Activated T-helper 2 cell treated with anti-CD3 and anti-CD28 coated beads, Interferon-gamma antibody, Interleukin-2, Interleukin-4, amounts not matched to agents 10 μg/mL and 5 μg/mL and 100 μg/mL, durations not matched to agents 14 hours and 24 hours and 36 hours (primary cell): ENCODE results near the gene ASAP2. TPM values are rescaled to one million over a fixed set of nuclear protein-coding genes. Genes with fewer than 3 reads are reported as not detected.
A peak's percentile ranks its signal among the peaks of the same experiment; 100 is the strongest.

Source experiments
- DNase-seq: peaks from one replicate; pipeline ENCODE4 v3.0.0; 2021; ENCODE audit warnings: low spot score
- H3K27ac Mint-ChIP-seq: one replicate; pipeline ENCODE4 v1.8.0; 2021; ENCODE audit warnings: mixed read lengths
- H3K27me3 Mint-ChIP-seq: one replicate; pipeline ENCODE4 v1.8.0; 2021; ENCODE audit warnings: low read depth, mixed read lengths
- H3K36me3 Mint-ChIP-seq: one replicate; pipeline ENCODE4 v1.8.0; 2021; ENCODE audit warnings: low read depth, mixed read lengths
- H3K4me1 Mint-ChIP-seq: one replicate; pipeline ENCODE4 v1.8.0; 2021; ENCODE audit warnings: low read depth, mixed read lengths
- H3K4me3 Mint-ChIP-seq: one replicate; pipeline ENCODE4 v1.8.0; 2021; ENCODE audit warnings: low read depth, mild to moderate bottlenecking, moderate library complexity, mixed read lengths
- H3K9me3 Mint-ChIP-seq: one replicate; pipeline ENCODE4 v1.8.0; 2021; ENCODE audit warnings: mixed read lengths
- intact Hi-C: fragments of 100-400 bp; cut with micrococcal nuclease; formaldehyde crosslinking; loops from one replicate; pipeline ENCODE4 v1.15.1; 2023
- total RNA-seq: library from RNA; stranded (reverse); gene quantifications from 2 replicates; pipeline ENCODE4 v1.2.3, GENCODE V29; 2022

Gene ASAP2
- total RNA-seq, 1 donor from 2014 or later: 0.96 TPM

DNA sequence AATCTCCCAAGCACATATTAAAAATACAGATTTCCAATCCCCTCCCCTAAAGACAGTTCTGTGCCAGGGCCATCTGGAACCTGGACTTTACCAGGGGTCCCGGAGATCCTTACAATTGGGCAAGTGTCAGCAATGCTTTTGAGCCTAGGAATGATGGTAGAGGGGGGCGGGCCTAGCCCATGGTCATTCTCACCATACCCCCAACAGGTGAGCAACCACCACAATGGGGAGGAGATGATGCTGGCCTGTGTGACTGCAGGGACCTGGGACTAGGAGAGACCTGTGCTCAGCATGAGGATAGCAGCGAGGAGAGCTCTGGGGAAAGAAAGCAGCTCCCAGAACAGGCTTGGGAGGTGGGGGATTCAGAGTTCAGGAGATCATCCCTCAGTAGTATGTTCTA lies 13.9 kb upstream of the ASAP2 start:
- Mint-ChIP-seq H3K4me1 (no peaks in the 10 kb centered on the region), H3K36me3 (no peaks in the 10 kb centered on the region), H3K27ac (no peak overlapping the region), H3K27me3 (peaks cover 4% of the 10 kb centered on the region), H3K4me3 (no peak overlapping the region), H3K9me3 (no peaks in the 10 kb centered on the region)
- intact Hi-C loops: no loop called here
- no peak for DNase-seq

GRCh38 chr2:9194352-9194751 lies 12.3 kb upstream of the ASAP2 start:
- intact Hi-C loops: no loop called here
- no peaks in the 10 kb centered on the region for H3K4me1 Mint-ChIP-seq

DNA sequence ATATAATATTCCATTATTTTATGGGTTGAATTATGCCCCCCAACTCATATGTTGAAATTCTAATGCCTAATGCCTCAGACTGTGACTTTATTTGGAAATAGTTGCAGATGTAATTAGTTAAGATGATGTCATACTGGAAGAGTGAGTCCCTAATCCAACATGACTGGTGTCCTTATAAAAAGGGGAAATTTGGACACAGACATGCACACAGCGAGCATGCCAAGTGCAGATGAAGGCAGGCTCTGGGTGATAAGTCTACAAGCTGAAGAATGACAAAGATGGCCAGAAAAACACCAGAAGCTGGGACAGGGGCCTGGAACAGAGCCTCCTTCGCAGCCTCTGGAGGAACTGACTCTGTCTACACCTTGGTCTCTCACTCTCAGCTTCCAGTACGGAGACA lies 10.0 kb upstream of the ASAP2 start:
- Mint-ChIP-seq H3K36me3 (no peaks in the 10 kb centered on the region), H3K4me1 (no peaks in the 10 kb centered on the region), H3K27ac (no peak overlapping the region), H3K4me3 (no peak overlapping the region), H3K9me3 (no peaks in the 10 kb centered on the region), H3K27me3 (peaks cover 19% of the 10 kb centered on the region)
- intact Hi-C loops: no loop called here
- no peak for DNase-seq

More at GRCh38 chr2:9194352-9194751, 12.3 kb upstream of the ASAP2 start:
- no peak for DNase-seq
- Mint-ChIP-seq H3K27me3 (peaks cover 8% of the 10 kb centered on the region), H3K36me3 (no peaks in the 10 kb centered on the region), H3K4me3 (no peak overlapping the region), H3K27ac (no peak overlapping the region), H3K9me3 (no peaks in the 10 kb centered on the region)

DNA sequence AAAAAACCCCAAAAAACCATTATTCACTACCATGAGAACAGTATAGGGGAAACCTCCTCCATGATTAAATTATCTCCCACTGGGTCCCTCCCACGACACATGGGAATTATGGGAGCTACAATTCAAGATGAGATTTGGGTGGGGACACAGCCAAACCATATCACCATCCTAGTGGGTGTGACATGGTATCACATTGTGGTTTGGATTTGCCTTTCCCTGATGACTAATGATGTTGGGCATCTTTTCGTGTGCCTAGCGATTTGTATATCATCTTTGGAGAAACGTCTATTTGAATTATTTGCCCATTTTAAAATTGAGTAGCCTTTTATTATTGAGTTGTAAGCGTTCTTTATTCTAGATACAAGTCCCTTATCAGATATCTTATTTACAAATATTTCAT lies 8.7 kb upstream of the ASAP2 start:
- Mint-ChIP-seq H3K27ac (no peak overlapping the region), H3K9me3 (no peaks in the 10 kb centered on the region), H3K4me1 (no peaks in the 10 kb centered on the region), H3K4me3 (no peak overlapping the region), H3K36me3 (no peaks in the 10 kb centered on the region), H3K27me3 (peaks cover 24% of the 10 kb centered on the region)
- no peak for DNase-seq
- intact Hi-C loops: no loop called here

DNA sequence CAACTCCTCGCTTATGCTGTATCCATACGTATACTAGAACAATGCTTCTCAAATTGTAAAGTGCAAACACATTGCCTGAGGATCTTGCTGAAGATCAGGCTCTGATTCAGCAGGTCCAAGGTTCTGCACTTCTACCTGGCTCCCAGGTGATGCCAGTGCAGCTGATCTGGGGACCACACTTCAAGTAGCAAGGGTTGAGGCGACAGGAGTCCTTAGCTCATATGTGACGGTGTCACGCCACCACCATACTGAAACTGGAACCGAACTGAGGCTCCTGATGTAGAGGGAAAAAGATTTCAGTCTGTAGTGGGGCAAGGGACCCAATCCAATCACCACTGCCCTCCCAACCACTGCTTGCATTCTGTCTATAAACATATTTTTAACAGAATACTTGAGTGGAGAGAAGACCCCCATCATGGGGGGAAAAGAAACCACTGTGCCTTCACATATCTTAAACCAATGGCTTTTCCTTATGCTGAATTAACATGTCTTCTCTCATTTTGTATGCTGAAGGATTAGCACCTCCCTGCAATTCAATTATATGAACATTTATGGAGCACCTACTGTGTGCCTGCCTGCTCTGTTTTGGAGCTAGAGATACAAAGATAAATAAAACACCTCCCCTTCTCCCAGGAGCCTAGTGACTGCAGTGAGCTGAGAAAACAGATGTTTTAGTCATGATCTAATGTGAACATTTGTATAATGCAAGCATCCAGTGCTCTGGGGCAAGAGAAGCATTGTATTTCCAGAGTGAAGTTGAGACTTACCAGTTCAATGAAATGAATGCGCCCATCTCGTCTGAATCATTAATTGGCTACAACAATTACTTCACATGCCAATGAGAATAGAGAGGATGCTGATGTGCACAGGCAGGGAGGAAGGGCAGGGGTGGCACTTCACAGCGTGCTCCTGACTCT lies 6.6 kb upstream of the ASAP2 start:
- Mint-ChIP-seq H3K9me3 (no peaks in the 10 kb centered on the region), H3K36me3 (no peaks in the 10 kb centered on the region), H3K4me1 (no peaks in the 10 kb centered on the region), H3K27ac (no peak overlapping the region), H3K27me3 (peaks cover 35% of the 10 kb centered on the region), H3K4me3 (no peak overlapping the region)
- intact Hi-C loops: no loop called here
- DNase-seq: no peak

- Mint-ChIP-seq H3K9me3 (no peaks in the 10 kb centered on the region), H3K4me3 (no peak overlapping the region), H3K27ac (no peak overlapping the region), H3K4me1 (no peaks in the 10 kb centered on the region), H3K27me3 (peaks cover 42% of the 10 kb centered on the region), H3K36me3 (no peaks in the 10 kb centered on the region)
- DNase-seq: no peak
- intact Hi-C loops: no loop called here
Observed at GRCh38 chr2:9200633-9201015, 6.0 kb upstream of the ASAP2 start.

GRCh38 chr2:9201185-9201891 lies 5.3 kb upstream of the ASAP2 start:
- intact Hi-C loops: no loop called here
- H3K27me3 Mint-ChIP-seq: peaks cover 47% of the 10 kb centered on the region
- no peak overlapping the region for H3K4me3 Mint-ChIP-seq
- peaks cover 3% of the 10 kb centered on the region for H3K4me1 Mint-ChIP-seq
- no peak for DNase-seq
- H3K36me3 Mint-ChIP-seq: no peaks in the 10 kb centered on the region
- H3K27ac Mint-ChIP-seq: no peak overlapping the region
- H3K9me3 Mint-ChIP-seq: no peaks in the 10 kb centered on the region

DNA sequence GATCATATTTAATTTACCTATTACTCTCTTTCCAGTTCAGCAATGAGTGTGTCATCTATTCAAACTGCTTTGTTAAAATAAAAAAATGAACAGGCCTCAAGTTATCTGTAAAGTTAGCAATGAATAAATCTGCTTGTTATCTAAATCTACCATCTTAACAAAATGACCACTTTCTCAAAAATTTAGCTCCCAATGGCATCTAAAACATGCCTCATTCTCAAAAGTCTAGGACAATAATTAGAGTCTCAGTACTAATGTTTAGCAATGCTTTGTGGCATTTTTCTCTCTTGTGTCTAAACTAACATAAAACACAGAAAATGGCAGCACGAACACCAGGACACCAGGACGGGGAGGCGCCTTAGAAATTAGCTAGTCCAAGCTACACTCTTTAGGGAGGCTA lies 3.6 kb upstream of the ASAP2 start:
- Mint-ChIP-seq H3K27me3 (peaks cover 51% of the 10 kb centered on the region), H3K36me3 (no peaks in the 10 kb centered on the region), H3K9me3 (no peaks in the 10 kb centered on the region), H3K4me3 (no peak overlapping the region), H3K4me1 (peaks cover 3% of the 10 kb centered on the region), H3K27ac (no peak overlapping the region)
- no peak for DNase-seq
- intact Hi-C loops: no loop called here

GRCh38 chr2:9203876-9204275 lies 2.7 kb upstream of the ASAP2 start:
- no peaks in the 10 kb centered on the region for H3K36me3 Mint-ChIP-seq
- peaks cover 3% of the 10 kb centered on the region for H3K4me1 Mint-ChIP-seq
- intact Hi-C loops: no loop called here
- no peak overlapping the region for H3K27ac Mint-ChIP-seq
- DNase-seq: no peak
- H3K9me3 Mint-ChIP-seq: no peaks in the 10 kb centered on the region
- H3K27me3 Mint-ChIP-seq: peaks cover 56% of the 10 kb centered on the region
- no peak overlapping the region for H3K4me3 Mint-ChIP-seq

DNA sequence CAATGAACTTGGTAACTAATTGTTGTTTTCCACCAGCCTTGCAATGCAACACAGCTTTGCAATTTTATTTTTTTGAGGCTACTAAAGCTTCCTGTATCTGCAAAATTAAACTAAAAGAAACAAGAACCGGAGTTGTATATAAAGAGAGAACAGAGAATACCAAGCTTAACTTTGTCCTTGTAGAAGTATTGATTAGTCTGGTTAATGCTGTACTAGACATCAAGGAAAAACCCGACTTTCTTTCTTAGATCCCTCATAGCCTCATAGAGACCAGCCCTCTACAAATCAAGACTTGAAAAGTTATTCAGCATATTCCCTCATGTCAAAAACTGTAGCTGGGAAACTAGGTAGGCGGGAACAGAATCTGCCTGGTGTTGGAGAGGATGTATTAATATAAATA lies 1.7 kb upstream of the ASAP2 start:
- Mint-ChIP-seq H3K9me3 (no peaks in the 10 kb centered on the region), H3K4me1 (peaks cover 3% of the 10 kb centered on the region), H3K36me3 (no peaks in the 10 kb centered on the region), H3K4me3 (no peak overlapping the region), H3K27me3 (peaks cover 61% of the 10 kb centered on the region), H3K27ac (no peak overlapping the region)
- no peak for DNase-seq
- intact Hi-C loops: loop anchor here (5.0 kb wide), 1 partner anchor 217 kb away; the partner anchor contains the start of genes CPSF3 and ITGB1BP1

GRCh38 chr2:9205486-9205885 lies 1.1 kb upstream of the ASAP2 start:
- Mint-ChIP-seq H3K4me3 (peak overlapping the region; percentile 72), H3K4me1 (peaks cover 3% of the 10 kb centered on the region), H3K27ac (no peak overlapping the region), H3K9me3 (no peaks in the 10 kb centered on the region), H3K27me3 (peaks cover 60% of the 10 kb centered on the region), H3K36me3 (no peaks in the 10 kb centered on the region)
- no peak for DNase-seq
- intact Hi-C loops: loop anchor here (5.0 kb wide), 1 partner anchor 217 kb away; the partner anchor contains the start of genes CPSF3 and ITGB1BP1

DNA sequence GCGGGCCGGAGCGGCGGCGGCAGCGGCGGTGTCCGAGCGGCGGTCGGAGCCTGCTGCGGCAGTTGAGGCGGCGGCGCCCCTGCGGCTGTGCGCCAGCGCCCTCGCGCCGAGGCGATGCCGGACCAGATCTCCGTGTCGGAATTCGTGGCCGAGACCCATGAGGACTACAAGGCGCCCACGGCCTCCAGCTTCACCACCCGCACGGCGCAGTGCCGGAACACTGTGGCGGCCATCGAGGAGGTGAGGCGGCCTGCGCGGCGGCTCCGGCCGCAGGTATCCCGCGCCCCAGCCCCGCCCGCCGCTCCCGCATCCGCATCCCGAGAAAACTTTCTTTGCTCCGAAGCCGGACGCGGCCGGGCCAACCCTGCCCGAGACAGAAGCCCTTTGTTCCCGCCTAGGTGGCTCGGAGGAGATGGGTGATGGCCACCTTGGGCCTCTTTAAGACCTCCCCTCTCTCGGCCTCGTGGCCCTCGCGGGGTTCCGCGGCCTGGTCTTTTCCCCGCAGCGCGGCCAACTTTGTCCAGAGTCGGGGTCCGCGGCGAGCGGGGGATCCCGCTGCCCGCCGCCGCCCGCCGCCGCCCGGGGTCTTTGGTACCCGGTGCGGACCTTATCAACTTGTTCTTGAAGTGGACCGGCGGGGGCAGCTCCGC lies 504 bp downstream of the ASAP2 start:
- Mint-ChIP-seq H3K4me1 (peaks cover 3% of the 10 kb centered on the region), H3K27ac (no peak overlapping the region), H3K27me3 (peaks cover 60% of the 10 kb centered on the region), H3K36me3 (no peaks in the 10 kb centered on the region), H3K9me3 (no peaks in the 10 kb centered on the region), H3K4me3 (peak overlapping the region; percentile 37)
- intact Hi-C loops: loop anchor here (1.0 to 5.0 kb wide), 3 partner anchors 65 to 215 kb away; partner anchors contain the start of genes CPSF3 and ITGB1BP1
- DNase-seq: no peak
